OCI-LY1 (cell line): Measurements from ENCODE around the gene SYNCRIP.

ENCODE experiments used
- CTCF ChIP-seq: fragments of 200-600 bp; sonication (generic), shearing (Covaris generic); IDR thresholded peaks from 2 replicates; pipeline ENCODE4 v1.5.1; 2017; ENCODE audit warnings: mild to moderate bottlenecking, antibody characterized with exemption, low read length, moderate library complexity, mixed read lengths
- EZH2 ChIP-seq: fragments of 200-600 bp; sonication (generic), shearing (Covaris generic); IDR thresholded peaks from 2 replicates; pipeline ENCODE4 v1.8.0; 2017; ENCODE audit warnings: borderline replicate concordance, mixed run types, mild to moderate bottlenecking, antibody characterized with exemption, low read length, moderate library complexity, mixed read lengths

GRCh38 chr6:85569323-85569722, 73.4 kb downstream of the SYNCRIP start:
- TF ChIP-seq CTCF (no peak), EZH2 (no peak)
